K562 (cell line): Measurements from ENCODE around the gene TBC1D3I.
"Not testable (repeated sequence)": the region's sequence is repeated elsewhere in the genome, so short reads cannot be mapped to it uniquely, and the experiment has no call there.

ENCODE experiments used
- DPF2 ChIP-seq: fragments of 450-650 bp; IDR thresholded peaks from 2 replicates; pipeline ENCODE4 v1.6.1; 2016
- EZH2 ChIP-seq: IDR thresholded peaks from 2 replicates; pipeline ENCODE4 v1.6.1; 2012; ENCODE audit warnings: low read depth, mild to moderate bottlenecking, inconsistent platforms, low read length, borderline replicate concordance
- MAFK ChIP-seq: IDR thresholded peaks from 2 replicates; pipeline ENCODE4 v1.6.1; 2011; ENCODE audit warnings: low read length, improper control_type of control experiment
- PHF21A ChIP-seq: fragments of 450-650 bp; IDR thresholded peaks from 2 replicates; pipeline ENCODE4 v1.6.1; 2017; ENCODE audit warnings: low read depth, borderline replicate concordance
- POLR2A ChIP-seq: fragments of 450-650 bp; conservative IDR thresholded peaks from 2 replicates; pipeline ENCODE4 v1.6.1; 2016
- RCOR1 ChIP-seq, 2 experiments: IDR thresholded peaks; 2 replicates each; pipeline ENCODE4 v1.6.1; 2012; ENCODE audit warnings: low read depth in 2 of 2, low read length in 2 of 2, borderline replicate concordance in 1 of 2, improper control_type of control experiment in 1 of 2
- RFX5 ChIP-seq: IDR thresholded peaks from 2 replicates; pipeline ENCODE4 v1.6.1; 2011; ENCODE audit warnings: low read depth, mild to moderate bottlenecking, improper control_type of control experiment, low read length
- SPI1 ChIP-seq: IDR thresholded peaks from 2 replicates; pipeline ENCODE4 v1.6.1; 2011; ENCODE audit warnings: low read depth, low read length, control low read depth, borderline replicate concordance
- YBX1 ChIP-seq: fragments of 450-650 bp; IDR thresholded peaks from 2 replicates; pipeline ENCODE4 v1.7.1; 2016; ENCODE audit warnings: mild to moderate bottlenecking
- ZNF766 ChIP-seq: fragments of 200-800 bp; sonication (Bioruptor generic); conservative IDR thresholded peaks from 2 replicates; pipeline ENCODE4 v1.6.1; 2016; ENCODE audit warnings: missing genetic modification characterization, missing compliant biosample characterization
- TF ChIP-seq, protein P1 (sequence below): fragments of 250-450 bp; sonication (Bioruptor Pico); IDR thresholded peaks from 2 replicates; pipeline ENCODE4 v1.5.0; 2020; ENCODE audit warnings: mild to moderate bottlenecking, borderline replicate concordance
- TF ChIP-seq, protein P2 (sequence below): sonication (generic); formaldehyde crosslinking; IDR thresholded peaks from 2 replicates; pipeline ENCODE4 v1.8.0; 2023; ENCODE audit warnings: mild to moderate bottlenecking, missing genetic modification reagents
- TF ChIP-seq, protein P3 (sequence below): sonication (generic); formaldehyde crosslinking; IDR thresholded peaks from 2 replicates; pipeline ENCODE4 v1.8.0; 2022; ENCODE audit warnings: missing genetic modification reagents, mild to moderate bottlenecking, borderline replicate concordance
- TF ChIP-seq, protein P4 (sequence below): IDR thresholded peaks from 2 replicates; pipeline ENCODE4 v1.6.1; 2012; ENCODE audit warnings: low read depth, low read length, improper control_type of control experiment, borderline replicate concordance

DNA sequence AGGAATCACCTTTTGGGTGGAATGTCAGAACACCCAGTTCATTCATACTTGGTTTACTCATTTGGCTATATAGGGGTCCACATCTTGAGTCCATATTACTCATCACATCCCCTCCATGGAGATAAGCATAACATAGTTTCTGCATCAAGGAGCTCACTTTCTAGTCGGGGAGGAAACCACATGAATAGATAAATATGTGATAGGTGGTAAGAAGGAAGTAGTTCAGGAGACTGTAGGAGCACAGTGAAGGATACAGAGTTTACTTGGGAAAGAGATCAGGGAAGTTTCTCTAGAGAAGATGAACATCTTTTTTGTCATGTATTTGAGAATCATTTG, 57.9 kb downstream of the TBC1D3I start:
- TF ChIP-seq, protein P1, sequence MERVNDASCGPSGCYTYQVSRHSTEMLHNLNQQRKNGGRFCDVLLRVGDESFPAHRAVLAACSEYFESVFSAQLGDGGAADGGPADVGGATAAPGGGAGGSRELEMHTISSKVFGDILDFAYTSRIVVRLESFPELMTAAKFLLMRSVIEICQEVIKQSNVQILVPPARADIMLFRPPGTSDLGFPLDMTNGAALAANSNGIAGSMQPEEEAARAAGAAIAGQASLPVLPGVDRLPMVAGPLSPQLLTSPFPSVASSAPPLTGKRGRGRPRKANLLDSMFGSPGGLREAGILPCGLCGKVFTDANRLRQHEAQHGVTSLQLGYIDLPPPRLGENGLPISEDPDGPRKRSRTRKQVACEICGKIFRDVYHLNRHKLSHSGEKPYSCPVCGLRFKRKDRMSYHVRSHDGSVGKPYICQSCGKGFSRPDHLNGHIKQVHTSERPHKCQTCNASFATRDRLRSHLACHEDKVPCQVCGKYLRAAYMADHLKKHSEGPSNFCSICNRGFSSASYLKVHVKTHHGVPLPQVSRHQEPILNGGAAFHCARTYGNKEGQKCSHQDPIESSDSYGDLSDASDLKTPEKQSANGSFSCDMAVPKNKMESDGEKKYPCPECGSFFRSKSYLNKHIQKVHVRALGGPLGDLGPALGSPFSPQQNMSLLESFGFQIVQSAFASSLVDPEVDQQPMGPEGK (CRISPR knock-in tag) = not testable (repeated sequence)
- not testable (repeated sequence) for TF ChIP-seq DPF2; MAFK; RCOR1 (IDR thresholded peaks at IDR 0.05; ENCODE audit: borderline replicate concordance in 1 of 2, low read depth in 2 of 2, low read length in 2 of 2); SPI1; EZH2; POLR2A; ZNF766 (CRISPR knock-in tag); RFX5; PHF21A; YBX1
- TF ChIP-seq, protein P2, sequence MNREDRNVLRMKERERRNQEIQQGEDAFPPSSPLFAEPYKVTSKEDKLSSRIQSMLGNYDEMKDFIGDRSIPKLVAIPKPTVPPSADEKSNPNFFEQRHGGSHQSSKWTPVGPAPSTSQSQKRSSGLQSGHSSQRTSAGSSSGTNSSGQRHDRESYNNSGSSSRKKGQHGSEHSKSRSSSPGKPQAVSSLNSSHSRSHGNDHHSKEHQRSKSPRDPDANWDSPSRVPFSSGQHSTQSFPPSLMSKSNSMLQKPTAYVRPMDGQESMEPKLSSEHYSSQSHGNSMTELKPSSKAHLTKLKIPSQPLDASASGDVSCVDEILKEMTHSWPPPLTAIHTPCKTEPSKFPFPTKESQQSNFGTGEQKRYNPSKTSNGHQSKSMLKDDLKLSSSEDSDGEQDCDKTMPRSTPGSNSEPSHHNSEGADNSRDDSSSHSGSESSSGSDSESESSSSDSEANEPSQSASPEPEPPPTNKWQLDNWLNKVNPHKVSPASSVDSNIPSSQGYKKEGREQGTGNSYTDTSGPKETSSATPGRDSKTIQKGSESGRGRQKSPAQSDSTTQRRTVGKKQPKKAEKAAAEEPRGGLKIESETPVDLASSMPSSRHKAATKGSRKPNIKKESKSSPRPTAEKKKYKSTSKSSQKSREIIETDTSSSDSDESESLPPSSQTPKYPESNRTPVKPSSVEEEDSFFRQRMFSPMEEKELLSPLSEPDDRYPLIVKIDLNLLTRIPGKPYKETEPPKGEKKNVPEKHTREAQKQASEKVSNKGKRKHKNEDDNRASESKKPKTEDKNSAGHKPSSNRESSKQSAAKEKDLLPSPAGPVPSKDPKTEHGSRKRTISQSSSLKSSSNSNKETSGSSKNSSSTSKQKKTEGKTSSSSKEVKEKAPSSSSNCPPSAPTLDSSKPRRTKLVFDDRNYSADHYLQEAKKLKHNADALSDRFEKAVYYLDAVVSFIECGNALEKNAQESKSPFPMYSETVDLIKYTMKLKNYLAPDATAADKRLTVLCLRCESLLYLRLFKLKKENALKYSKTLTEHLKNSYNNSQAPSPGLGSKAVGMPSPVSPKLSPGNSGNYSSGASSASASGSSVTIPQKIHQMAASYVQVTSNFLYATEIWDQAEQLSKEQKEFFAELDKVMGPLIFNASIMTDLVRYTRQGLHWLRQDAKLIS = not testable (repeated sequence)
- TF ChIP-seq, protein P3, sequence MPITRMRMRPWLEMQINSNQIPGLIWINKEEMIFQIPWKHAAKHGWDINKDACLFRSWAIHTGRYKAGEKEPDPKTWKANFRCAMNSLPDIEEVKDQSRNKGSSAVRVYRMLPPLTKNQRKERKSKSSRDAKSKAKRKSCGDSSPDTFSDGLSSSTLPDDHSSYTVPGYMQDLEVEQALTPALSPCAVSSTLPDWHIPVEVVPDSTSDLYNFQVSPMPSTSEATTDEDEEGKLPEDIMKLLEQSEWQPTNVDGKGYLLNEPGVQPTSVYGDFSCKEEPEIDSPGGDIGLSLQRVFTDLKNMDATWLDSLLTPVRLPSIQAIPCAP (CRISPR knock-in tag) = not testable (repeated sequence)
- TF ChIP-seq, protein P4, sequence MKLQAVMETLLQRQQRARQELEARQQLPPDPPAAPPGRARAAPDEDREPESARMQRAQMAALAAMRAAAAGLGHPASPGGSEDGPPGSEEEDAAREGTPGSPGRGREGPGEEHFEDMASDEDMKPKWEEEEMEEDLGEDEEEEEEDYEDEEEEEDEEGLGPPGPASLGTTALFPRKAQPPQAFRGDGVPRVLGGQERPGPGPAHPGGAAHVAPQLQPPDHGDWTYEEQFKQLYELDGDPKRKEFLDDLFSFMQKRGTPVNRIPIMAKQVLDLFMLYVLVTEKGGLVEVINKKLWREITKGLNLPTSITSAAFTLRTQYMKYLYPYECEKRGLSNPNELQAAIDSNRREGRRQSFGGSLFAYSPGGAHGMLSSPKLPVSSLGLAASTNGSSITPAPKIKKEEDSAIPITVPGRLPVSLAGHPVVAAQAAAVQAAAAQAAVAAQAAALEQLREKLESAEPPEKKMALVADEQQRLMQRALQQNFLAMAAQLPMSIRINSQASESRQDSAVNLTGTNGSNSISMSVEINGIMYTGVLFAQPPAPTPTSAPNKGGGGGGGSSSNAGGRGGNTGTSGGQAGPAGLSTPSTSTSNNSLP = not testable (repeated sequence)
